KBM-7 (cell line): ENCODE measurements around the gene LTBR.
"Not testable (repeated sequence)": the region's sequence is repeated elsewhere in the genome, so short reads cannot be mapped to it uniquely, and the experiment has no call there.

Experiments
- DNase-seq: peaks from one replicate; pipeline ENCODE4 v3.0.0-alpha.2; 2015
- in situ Hi-C: fragments of 300-500 bp; cut with MboI; formaldehyde crosslinking; loops from 2 replicates; pipeline ENCODE4 v1.14.3; 2020; ENCODE audit warnings: low sequenced_read_pairs, low pct_unique_long_range_greater_than_20kb, mixed read lengths

Gene LTBR

DNA sequence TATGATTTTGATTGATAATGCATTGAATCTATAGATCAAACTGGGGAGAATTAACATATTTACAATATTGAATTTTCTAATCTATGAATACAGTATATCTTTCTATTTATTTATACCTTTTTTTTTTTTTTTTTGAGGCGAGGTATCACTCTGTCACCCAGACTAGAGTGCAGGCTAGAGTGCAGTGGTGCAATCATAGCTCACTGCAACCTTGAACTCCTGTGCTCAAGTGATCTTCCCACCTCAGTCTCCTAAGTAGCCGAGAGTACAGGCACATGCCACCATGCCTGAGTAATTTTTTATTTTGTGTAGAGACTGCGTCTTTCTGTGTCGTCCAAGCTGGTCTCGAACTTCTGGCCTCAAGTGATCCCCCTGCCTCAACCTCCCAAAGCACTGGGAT is 20.4 kb downstream of the LTBR start:
- DNase-seq = no peak
- in situ Hi-C loops = no loop called here

DNA sequence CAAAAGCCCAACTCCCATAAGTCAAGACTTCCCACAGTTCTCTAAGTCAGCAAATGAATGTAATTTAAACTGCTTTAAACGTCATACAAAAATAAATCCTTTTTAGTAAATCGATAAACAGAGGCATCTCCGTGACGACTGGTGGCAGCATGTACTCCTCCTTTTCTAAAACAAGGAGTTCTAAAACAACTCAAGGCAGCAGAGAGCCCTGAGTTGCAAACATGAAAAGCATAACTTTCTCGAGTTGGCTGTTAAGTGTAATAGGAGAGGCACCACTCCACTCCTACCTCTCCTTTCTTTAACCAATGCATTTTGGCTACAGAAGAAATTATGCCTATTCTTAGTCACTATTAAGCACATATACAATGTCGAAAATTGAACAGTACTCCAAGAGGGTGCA is 22.0 kb downstream of the LTBR start:
- no peak for DNase-seq
- in situ Hi-C loops = no loop called here

DNA sequence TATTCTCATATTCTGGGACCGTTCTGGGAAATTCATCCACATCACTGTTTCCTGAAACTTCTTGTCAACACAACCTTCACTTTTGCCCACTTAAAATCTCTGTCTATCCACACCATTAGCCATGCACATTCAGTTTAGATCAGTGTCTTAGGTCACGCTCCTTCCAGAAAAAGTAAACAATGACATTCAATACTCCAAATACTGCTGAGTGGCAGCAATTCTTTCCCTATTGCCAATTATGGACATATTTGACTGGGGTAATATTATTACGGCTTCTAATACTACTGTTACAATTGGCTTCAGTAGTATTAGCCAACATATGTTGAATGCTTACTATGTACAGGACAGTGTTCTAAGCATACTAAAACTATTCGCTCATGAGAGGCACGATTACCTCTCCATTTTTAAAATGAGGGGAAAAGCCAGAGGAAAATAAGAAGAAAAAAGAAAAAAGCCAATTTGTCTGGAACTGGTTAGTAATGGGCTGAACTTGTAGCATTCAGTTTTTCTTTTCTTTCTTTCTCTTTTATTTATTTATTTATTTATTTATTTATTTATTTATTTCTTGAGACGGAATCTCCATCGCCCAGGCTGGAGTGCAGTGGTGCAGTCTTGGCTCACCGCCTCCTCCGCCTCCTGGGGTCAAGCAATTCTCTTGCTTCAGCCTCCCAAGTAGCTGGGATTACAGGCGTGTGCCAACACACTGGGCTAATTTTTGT is 23.4 kb downstream of the LTBR start:
- no peak for DNase-seq
- in situ Hi-C loops = no loop called here

DNA sequence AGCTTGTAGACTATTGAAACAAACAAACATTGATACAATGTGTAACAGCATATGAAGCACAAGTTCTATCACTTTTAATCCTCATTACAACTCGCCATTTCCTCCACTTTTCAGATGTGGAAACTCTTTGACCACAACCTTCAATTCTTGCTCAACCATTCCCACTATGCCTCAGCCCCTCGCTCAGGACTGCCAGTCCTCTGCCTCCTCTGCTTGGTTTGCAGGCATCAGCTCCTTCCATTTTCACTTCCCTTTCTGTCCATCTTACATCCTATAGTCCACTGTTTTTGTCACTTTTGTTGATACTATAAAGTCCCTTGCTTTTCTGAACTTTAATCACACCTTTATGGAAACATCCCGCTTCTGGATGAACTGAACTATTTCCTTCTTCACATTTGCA is 32.6 kb downstream of the LTBR start:
- in situ Hi-C loops = no loop called here
- peak; percentile 54 for DNase-seq

DNA sequence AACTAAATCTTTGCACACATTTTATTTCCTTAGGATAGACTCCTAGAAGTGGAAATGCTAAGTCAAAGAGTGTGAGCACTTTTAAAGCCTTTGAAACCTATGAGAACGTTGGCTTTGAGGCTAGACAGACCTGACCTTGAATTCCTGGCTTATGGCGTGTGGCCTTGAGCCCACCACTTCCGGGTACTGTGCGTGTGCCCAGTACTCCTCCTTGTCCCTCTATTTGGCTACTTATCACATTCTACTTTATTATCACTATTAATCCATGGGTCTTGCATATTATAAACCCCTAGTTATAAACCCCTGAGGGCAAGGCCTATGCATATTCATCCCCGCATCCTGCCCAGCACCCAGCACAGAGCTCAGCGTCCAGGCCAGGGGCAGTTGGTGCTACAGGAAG is 34.8 kb downstream of the LTBR start:
- no peak for DNase-seq
- in situ Hi-C loops = no loop called here

DNA sequence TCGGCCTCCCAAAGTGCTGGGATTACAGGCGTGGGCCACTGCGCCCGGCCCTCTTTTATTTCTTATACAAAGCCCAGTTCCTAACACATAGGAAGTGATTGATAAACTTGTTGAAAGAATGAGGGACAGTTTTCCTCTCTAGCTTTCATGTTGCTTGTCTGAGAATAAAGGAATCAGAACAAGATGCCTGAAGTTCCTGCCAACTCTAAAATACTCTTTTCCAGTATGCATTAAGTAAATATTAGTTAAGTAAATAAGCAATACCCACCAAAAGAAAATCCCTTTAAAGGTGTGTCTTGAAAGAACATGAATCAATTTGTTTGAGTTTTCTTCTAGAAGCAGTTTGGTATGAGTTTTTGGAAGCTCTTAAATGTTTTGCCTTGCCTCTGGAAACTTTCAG is 36.4 kb downstream of the LTBR start:
- DNase-seq = no peak
- in situ Hi-C loops = no loop called here

DNA sequence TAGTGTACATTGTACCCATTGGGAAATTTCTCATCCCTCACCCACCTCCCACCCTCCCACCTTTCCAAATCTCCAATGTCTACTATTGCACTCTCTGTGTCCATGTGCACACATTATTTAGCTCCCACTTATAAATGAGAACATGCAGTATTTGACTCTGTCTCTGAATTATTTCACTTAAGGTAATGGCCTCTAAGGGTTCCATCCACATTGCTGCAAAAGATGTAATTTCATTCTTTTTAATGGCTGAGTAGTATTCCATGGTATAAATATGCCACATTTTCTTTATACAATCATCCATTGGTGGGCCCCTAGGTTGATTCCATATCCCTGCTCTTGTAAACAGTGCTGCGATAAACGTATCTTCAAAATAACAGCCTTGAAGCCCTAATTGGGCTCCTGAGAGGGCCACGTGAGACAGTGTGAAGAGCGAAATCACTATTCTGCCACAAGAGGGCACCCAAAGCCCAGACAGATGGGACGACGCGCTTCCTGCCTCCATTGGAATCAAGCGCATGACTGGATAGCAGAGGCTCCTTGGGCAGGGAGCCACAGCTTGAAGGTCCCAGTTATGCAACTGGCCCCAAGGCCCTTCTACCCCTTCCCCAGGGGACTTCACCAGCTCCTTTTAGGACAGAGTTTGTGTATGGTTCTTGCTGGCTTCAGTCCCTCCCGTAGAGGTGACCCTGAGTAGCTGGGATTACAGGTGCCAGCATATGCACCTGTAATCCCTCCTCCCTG is 39.5 kb downstream of the LTBR start:
- in situ Hi-C loops = no loop called here
- DNase-seq = peak; percentile 93

DNA sequence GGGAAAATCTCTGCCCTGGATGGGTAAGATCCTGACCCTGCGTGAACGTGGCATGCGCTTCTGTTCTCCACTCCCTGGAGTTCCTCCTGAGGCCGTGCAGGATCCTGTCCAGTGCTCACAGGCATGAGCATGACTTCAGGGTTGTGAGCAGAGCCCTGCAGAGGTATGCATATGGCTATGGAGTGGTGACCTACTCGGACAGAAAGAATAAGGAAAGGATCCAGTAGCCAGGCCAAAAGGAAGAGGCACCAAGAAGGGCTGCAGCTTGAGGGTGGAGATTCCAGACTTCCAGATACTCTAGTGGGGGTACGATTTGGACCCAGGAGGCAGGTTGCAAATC is 40.0 kb downstream of the LTBR start:
- in situ Hi-C loops = no loop called here
- no peak for DNase-seq

DNA sequence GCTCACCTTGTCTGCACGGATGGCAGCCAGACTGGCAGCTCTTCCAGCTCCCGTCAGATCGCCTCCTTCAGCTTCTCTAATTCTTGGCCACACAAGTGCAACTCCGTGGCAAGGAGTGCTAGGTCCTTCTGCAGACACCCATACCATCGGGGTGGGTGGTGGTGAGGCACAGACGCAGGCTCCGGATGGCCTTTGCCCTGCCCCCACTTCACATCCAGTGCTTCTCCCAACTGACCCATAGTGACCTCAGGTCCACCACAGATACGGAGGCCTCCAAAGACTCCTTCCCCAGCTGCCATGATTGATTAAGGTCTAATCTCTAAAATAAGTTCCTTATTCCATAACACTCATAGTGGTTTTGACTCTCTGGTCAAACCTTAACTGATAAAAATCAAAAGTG is 40.9 kb downstream of the LTBR start:
- DNase-seq = no peak
- in situ Hi-C loops = no loop called here

DNA sequence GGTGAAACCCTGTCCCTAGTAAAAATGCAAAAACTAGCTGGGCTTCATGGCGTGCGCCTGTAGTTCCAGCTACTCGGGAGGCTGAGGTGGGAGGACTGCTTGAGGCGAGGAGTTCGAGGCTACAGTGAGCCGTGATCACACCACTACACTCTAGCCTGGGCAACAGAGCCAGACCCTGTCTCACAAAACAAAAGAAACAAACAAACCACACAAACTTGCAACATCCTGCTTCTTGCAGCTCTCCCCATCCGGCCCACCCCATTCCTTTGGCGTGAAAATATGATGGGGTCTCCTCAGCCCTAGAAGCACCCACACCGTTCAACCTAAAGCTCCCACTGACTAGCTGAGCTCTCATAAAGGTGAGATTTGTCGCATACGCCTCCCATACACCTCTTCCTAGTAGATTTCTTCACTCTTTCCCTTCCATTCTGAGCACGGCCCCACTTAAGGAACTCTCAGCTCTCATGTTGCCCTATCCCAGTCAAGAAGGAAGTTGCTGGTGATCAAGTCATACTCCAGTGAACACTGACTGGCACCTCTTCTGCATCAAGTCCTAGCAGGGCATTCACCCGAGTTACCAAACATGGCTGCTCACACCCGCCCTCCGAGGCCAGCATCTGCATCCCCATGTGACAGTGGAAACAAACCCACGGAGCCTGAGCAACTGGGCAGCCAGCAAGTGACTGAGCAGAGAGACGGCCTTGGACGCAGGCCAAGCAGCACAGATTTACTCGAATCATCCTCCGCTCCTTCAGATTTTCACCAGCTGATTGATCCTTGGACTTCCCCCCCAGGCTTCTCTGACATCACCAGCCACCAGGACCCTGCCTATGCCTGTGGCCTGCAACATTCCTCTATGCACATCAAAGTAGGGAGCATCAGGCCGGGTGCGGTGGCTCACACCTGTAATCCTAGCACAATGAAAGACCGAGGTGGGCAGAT is 41.9 kb downstream of the LTBR start:
- peak; percentile 55 for DNase-seq
- in situ Hi-C loops = no loop called here

DNA sequence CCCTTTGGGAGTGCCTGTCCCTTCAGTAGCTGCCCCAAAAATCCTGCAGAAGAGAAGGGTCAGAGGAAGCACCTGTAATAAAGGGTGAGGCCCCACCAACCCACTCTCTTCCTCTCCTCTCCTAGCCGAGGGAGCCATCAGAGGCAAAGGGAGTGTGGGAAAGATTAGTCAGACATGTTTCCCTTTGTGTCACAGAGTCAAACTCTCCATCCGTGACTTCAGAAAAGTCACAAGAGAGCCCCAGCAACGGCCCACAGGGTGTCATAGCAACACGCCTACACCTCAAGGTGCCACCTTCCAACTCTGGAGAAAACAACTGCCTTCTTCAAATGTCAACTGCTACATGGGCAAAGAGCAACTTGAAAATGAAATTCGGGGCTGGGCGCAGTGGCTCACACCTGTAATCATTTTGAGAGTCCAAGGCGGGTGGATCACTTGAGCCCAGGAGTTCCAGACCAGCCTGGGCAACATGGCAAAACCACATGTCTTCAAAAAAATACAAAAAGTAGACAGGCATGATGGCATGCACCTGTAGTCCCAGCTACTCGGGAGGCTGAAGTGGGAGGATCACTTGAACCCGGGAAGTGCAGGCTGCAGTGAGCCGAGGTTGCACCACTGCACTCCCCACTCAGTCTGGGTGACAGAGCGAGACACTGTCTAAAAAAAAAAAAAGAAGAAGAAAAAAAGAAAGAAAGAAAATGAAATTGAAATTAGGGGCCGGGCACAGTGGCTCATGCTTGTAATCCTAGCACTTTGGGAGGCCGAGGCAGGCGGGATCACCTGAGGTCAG is 43.1 kb downstream of the LTBR start:
- DNase-seq = peak; percentile 46
- in situ Hi-C loops = no loop called here

DNA sequence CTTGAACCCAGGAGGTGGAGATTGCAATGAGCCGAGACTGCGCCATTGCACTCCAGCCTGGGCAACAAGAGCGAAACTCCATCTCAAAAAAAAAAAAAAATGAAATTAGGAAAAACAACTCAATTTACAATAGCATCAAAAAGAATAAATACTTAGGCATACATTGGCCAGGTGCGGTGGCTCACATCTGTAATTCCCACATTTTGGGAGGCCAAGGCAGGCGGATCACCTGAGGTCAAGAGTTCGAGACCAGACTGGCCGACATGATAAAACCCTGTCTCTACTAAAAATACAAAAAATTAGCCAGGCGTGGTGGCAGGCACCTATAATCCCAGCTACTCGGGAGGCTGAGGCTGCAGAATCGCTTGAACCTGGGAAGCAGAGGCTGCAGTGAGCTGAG is 43.8 kb downstream of the LTBR start:
- in situ Hi-C loops, DNase-seq: not testable (repeated sequence)

DNA sequence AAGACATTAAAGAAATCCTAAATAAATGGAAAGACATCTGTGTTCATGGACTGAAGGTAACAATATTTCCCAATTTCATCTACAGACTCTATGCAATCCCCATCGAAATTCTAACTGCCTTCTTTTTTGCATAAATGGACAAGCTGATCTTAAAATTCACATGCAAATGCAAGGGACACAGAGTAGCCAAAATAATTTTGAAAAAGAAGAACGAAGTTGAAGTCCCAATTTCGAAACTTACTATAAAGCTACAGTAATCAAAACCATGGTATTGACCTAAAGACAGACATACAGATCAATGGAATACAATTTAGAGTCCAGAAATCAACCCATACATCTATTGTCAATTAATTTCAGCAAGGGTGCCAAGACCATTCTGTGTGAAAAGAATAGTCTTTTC is 44.4 kb downstream of the LTBR start:
- in situ Hi-C loops = no loop called here
- no peak for DNase-seq

DNA sequence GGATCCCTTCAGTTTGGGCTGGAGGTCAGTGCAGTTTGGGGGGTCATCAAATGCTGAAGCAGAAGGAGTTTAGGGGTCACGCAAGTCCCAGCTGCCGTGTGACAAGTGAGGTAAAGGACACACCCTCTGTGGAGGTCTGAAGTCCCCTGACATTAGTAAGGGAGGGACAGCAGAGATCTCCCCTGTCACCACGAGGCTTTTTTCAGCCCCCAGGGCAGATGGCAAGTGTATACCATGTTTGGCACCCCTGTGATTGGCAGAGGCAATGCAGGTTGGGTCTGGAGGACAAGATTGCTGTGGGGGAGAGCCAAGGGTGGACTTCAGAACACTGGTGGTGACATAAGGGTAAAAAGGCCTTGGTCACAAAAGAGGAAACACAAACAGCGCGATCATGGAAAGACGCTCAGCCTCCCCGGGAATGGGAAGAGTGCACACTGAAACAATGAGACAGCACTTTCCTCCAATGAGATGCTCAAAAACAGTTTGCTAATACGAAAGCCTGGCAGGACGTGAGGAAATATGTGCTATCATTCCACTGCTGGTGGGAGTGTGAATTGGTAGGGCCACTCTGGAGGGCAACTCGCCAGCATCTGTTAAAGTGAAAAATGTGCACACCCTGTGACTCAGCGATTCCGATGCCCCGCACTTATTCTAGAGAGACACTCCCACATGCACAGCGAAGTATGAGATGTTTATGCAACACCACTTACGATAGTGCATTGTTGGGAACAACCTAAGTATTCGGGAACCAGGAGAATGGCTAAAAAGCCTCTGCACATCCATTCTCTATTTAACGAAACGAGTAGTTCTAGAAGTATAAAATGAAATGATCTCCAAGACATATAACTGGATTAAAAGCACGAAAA is 46.4 kb downstream of the LTBR start:
- in situ Hi-C loops = no loop called here
- peak; percentile 91 for DNase-seq

DNA sequence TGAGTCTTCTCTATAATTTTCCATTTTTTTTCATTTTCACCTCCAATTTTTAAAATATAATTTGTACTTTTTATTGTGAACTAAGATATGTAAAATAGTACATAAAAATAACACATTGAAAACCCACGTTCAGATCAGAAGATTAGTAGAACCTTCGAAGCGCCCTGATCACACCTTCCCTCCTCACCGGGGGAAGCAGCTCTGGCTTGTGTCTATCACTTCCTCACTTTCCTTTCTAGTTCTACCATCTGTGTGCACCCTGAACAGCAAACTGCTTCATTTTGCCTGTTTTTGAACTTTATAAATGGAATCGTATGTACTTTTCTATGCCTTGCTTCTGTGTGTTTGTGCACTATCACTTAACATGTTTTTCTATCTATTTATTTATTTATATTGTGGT is 49.0 kb downstream of the LTBR start:
- DNase-seq = no peak
- in situ Hi-C loops = no loop called here

DNA sequence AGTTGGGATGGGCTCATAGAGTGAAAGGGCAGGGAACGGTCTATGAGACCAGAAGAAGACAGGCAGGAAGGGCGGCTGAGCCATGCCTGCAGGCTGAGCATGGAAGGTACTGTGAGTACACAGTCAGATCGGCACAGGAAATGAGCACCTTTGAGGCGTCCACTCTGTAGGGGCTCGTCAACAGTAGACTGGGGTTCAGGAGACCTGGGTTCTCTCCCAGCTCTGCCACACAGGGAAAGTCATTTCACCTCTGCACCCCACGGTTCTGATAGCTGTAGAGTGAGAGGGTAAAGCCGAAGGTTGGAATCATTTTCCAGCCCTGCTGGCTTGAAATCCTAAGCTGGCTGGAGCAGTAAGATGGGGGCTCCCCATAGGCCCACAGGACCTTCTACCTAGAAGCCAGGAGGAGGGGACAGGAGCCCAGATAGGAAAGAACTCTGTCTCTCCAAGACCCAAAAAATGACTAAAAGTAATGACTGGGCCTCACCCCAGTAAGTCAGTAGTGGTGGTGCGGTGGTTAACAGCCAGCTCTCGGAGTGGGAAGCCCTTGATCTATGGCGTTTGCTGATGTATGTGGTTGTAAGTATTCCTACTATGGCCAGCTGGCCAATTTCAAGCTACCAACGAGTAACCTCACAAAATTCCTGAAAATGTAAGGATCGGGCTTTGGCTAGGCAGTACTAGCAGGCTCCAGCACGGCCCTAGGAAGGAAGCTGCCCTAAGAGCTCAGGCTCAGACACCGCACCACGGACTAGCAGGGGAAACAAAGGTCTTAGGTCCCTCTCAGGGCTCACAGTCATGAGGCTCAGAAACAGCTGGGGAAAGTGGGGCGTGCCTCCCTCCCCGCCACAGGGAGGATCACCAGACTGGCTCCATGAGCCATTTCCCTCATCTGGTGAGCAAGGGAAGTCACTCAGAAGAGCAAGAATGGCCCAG is 50.5 kb downstream of the LTBR start:
- no peak for DNase-seq
- in situ Hi-C loops = no loop called here

DNA sequence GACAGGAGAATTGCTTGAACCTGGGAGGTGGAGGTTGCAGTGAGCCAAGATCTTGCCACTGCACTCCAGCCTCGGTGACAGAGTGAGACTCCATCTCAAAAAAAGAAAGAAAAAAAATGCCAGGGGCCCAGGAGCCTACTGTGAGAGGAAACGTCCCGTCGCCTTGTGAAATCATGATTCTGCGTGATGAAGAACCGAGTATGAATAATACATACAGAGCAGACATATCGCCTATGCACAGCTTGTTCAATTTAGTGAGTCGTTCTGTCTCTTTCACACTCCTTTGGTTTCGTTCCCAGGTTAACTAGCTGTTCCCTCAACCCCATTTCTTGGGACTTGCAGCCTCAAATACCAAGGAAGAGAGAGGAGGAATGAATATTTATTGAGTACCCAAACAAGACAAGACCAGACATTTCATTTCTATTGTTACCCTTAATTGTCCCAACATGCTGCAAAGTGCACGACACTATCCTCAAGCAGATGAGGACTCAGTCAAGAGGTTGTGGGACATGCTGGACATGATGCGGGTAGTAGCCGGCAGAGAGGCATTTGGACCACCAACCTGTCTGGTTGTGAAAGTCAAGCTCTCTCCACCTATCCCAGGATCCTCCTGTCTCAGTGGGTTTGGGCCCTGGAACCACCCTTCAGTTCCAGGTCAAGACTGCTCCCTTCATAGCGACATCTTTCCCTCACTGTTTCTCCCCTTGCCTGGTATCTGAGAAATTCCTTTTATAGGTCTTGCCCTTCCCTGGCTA is 52.2 kb downstream of the LTBR start:
- no peak for DNase-seq

More for the DNA sequence above, 52.2 kb downstream of the LTBR start:
- in situ Hi-C loops = no loop called here
